Muscle of back (tissue), 11 donors: ENCODE results near the gene NEO1. TPM values are rescaled to one million over a fixed set of nuclear protein-coding genes. Genes with fewer than 3 reads are reported as not detected.
A peak's percentile ranks its signal among the peaks of the same experiment; 100 is the strongest.
"Not testable (repeated sequence)": the region's sequence is repeated elsewhere in the genome, so short reads cannot be mapped to it uniquely, and the experiment has no call there.

Experiments used
- DNase-seq, 3 donors: peaks; one replicate each; pipeline versions ENCODE4 v3.0.0 to v3.0.0-alpha.2; 2013
- polyA plus RNA-seq, 10 donors: library from polyadenylated mRNA; unstranded; fragments of 120-200 nt; gene quantifications; one replicate each; pipeline ENCODE4 v1.2.1, GENCODE V29; 2013; ENCODE audit not compliant: insufficient read length in 10 of 10

The NEO1 gene
- polyA plus RNA-seq, 10 donors = 45.1 to 57.4 (median 49.9) TPM

GRCh38 chr15:73258271-73259108 is 206.2 kb downstream of the NEO1 start:
- no peak for DNase-seq

- DNase-seq = no peak
Observed at GRCh38 chr15:73264881-73265280, 212.6 kb downstream of the NEO1 start.

- DNase-seq = peak in 2 of 3 donors; percentile 27 to 56
Observed at GRCh38 chr15:73265536-73266153, 213.4 kb downstream of the NEO1 start.

- DNase-seq = no peak
Observed at GRCh38 chr15:73268457-73268856, 216.2 kb downstream of the NEO1 start.

GRCh38 chr15:73270366-73271097 is 218.3 kb downstream of the NEO1 start:
- no peak for DNase-seq

- DNase-seq = peak; percentile 44 to 73 (median 55)
Observed at GRCh38 chr15:73273181-73274002, 221.1 kb downstream of the NEO1 start.

DNA sequence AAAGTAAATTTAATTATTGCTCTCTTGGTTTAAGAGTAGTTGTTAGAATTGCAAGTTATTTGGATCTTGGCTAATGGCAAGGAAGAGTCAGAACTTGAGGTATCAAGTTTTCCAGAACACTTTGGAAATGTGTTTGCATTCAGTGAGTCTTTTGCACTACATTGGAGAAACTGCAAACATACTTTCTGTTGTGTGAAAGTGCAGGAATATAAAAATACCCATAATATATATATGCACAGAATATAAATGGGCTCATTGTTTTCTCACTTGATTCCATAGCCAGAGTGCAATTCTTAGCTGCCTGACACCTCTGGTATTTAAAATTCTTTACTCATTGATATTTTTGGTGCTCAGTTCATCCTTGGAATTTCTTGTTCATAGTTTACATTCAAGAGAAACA is 223.6 kb downstream of the NEO1 start:
- DNase-seq = no peak

GRCh38 chr15:73282567-73283365 is 230.5 kb downstream of the NEO1 start:
- DNase-seq = no peak

- no peak for DNase-seq
Observed at GRCh38 chr15:73283366-73283962, 231.2 kb downstream of the NEO1 start.

DNA sequence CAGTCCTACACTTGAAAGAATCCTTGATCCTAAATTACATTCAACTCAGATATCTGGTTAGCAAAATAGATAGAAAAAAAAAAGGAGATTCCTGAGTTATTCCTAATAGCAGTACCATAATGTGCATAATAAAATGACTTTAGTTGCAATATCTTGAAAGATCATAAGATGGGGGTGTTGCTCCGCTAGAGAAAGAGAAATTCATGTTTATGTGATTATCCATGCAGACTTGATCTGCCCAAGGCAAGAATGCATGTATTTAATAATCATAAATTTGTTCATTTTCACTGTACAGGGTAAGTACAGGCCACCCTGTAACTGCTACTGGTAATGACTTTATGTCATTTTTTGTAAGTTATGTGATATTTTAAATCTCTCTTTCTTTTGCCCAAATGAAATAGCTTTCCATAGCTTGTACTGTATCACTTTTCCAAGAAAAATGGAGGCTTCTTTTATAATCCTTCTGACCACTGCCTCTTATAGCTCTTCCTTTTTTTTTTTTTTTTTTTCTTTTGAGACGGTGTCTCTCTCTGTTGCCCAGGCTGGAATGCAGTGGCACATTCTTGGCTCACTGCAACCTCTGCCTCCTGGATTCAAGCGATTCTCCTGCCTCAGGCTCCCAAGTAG is 231.9 kb downstream of the NEO1 start:
- peak; percentile 26 to 69 (median 28) for DNase-seq

GRCh38 chr15:73286311-73286710 is 234.0 kb downstream of the NEO1 start:
- DNase-seq = peak; percentile 6 to 45 (median 38)

DNA sequence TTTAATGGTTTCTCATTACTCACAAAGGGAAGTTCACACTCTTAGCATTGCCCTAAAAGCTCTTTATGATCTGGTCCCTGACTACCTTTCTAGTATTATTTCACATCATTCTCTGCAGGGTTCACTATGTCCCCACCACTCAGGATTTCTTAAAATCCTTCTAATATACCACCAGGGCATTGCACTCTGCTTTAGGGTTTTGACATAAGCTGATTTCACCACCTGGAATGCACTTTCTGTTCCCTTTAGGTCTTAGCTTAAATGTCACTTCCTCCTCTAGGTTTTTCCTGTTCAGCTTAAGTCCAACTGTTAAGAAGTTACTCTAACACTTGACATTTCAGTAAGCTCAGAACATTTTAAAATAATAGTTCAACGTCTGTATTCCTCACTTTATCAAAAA is 234.8 kb downstream of the NEO1 start:
- DNase-seq = no peak

DNA sequence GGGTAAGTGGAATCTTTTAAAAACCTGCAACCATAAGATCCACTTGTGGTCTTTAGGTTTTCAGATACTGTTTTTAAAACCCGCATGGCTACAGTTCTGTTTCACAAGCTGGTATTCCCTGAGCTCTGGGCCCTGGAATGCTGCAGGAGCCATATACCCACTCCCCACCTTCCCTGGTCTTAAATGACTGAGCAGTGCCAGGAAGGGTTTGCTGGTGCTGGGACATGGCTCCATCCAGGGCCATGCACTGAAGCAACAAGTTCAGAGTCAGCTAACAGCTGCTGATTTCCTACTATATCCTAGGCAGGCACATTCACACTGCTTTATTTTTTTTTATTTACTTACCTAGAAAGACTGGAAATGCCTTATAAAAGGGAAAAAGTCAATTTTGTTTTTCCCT is 239.2 kb downstream of the NEO1 start:
- no peak for DNase-seq

DNA sequence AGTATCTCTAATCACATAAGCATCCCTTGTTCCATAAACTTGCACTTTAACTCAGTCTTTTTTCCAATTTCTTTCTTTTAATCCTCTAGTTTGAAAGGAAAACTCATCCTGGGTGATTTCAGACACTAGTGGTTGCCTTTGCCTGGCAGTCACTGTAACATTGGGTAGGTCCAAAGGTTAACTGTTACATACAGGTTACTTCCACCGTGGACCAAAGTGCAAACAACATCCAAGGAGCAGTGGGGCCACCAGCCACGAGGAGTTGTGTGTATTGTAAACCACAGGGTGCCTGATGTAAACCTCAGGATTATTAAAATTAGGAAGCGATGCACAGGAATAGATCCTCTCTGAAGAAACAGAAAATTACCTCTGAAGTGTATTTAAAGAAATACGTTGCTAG is 241.5 kb downstream of the NEO1 start:
- no peak for DNase-seq

- DNase-seq = no peak
Observed at GRCh38 chr15:73295630-73296286, 243.5 kb downstream of the NEO1 start.

DNA sequence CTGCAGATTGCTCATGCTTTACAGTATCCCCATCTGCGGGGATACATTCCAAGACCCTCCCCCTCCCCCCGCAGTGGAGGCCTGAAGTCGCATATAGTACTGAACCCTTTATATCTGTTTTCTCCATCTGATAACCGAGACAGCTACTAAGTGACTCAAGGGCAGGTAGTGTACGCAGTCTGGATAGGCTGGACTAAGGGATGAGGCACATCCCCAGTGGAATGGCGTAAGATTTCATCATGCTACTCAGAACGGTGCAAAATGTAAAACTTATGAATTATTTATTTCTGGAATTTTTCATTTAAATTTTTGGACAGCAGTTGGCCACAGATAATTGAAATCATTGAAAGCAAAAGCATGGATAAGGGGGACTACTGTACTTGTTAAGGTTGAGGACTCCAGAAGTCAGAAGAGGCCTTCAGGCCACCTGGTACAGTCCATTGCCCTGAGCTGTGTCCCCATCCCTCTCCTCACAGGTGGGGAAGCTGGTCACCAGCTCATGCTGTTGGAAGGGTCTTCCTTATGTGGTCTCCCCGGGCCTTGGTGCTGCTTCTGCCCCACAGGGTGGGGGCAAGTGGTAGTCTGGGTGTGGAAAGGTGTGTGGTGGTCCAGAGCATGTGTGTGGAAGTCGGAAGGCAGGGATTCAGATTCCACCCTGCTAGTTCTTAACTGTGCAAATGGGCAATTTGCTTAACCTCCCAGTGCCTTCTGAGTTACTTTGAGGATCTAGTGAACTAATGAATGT is 244.5 kb downstream of the NEO1 start:
- DNase-seq = no peak

DNA sequence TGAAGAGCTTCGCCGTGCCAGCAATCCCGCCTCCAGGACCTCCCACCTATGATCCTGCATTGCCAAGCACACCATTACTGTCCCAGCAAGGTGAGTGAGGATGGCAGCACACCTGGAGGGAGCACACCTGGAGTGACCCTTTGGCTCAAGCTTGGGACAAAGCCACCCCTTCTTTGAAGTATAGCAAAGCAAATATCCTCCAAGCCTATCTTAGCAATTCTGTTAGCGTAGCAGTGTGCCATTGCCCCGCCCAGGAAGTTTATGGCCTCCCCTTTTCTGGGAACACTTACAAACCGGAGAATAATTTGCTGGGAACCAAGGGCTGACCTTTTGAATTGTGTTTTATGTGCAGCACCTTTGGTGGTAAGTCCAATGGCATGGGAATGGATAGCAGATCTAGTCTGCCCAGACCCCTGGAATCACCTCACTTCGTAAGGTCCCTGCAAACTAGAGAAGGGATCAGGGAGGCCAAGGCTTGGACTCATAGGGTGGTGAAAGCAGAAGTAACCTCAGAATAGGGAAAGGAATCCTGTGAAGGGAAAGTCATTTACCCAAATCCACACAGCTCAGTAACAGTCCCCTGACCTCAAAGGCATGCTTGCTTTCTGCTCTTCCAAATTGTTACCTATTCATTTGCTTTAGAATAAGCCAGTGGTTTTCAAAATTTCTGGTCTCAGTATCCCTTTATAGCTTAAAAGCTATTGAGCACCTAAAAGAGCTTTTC is 246.4 kb downstream of the NEO1 start:
- DNase-seq = no peak

GRCh38 chr15:73300286-73300685 is 248.0 kb downstream of the NEO1 start:
- DNase-seq = not testable (repeated sequence)
